Right lobe of liver (tissue), 6 donors: ENCODE measurements around the gene ELMOD2. TPM values are rescaled to one million over a fixed set of nuclear protein-coding genes. Genes with fewer than 3 reads are reported as not detected.
A peak's percentile ranks its signal among the peaks of the same experiment; 100 is the strongest.
"Not testable (repeated sequence)": the region's sequence is repeated elsewhere in the genome, so short reads cannot be mapped to it uniquely, and the experiment has no call there.

Experiments used
- ATAC-seq, 4 donors: fragments of 200-7000 bp; cut with Tn5 transposase; one replicate each; pipeline ENCODE4 v1.9.1; 2020; ENCODE audit warnings: mild to moderate bottlenecking in 4 of 4, moderate library complexity in 4 of 4
- DNase-seq, 3 donors: peaks; one replicate each; pipeline ENCODE4 v3.0.0-alpha.2; 2020
- H3K27ac ChIP-seq, 3 donors: fragments of 200-600 bp; one replicate each; pipeline ENCODE4 v1.8.0; 2022
- H3K27me3 ChIP-seq, 2 donors: fragments of 200-600 bp; one replicate each; pipeline ENCODE4 v1.8.0; 2022
- H3K36me3 ChIP-seq, 4 donors: fragments of 200-600 bp; sonication (generic) in 1 of 4; one replicate each; pipeline versions ENCODE4 v1.5.1 to v1.8.0; 2017 to 2022; ENCODE audit warnings: control low read depth in 1 of 4
- H3K4me1 ChIP-seq, 4 donors: fragments of 200-600 bp; sonication (generic) in 1 of 4; one replicate each; pipeline versions ENCODE4 v1.5.1 to v1.8.0; 2017 to 2022; ENCODE audit warnings: control low read depth in 1 of 4
- H3K4me3 ChIP-seq, 3 donors: fragments of 200-600 bp; one replicate each; pipeline ENCODE4 v1.8.0; 2022
- H3K9me3 ChIP-seq, 4 donors: fragments of 200-600 bp; sonication (generic) in 1 of 4; one replicate each; pipeline versions ENCODE4 v1.5.1 to v1.8.0; 2017 to 2022; ENCODE audit warnings: control low read depth in 1 of 4
- POLR2A ChIP-seq: fragments of 450-650 bp; IDR thresholded peaks from one replicate; pipeline ENCODE4 v1.6.1; 2017; ENCODE audit warnings: antibody characterized with exemption, mild to moderate bottlenecking
- WGBS: methylation state at CpG from one replicate; pipeline ENCODE4 v1.1.6; 2018; ENCODE audit warnings: low coverage, low lambda C conversion rate; ENCODE audit not compliant: insufficient coverage; ENCODE audit errors: missing lambda C conversion rate; 5-methylcytosine and 5-hydroxymethylcytosine counted together
- intact Hi-C, 2 donors: fragments of 100-400 bp; cut with DNase I; formaldehyde crosslinking; loops; one replicate each; pipeline versions ENCODE4 v1.11.2 to v1.14.1; 2022
- total RNA-seq, 6 experiments: library from RNA; depleted of rRNA in 2 of 6; stranded (reverse); fragments of >200 nt in 2 of 6; fragmentation: NEBNext Ultra II Directional in 3 of 6; extraction: Animal tissue kit (Norgen Biotek cat#: 25700) in 3 of 6; gene quantifications; one replicate each; pipeline versions ENCODE4 v1.1.0 to v1.2.4, GENCODE V29; 2016 to 2023
- TF ChIP-seq, protein P1 (sequence below), 4 donors: fragments of 200-600 bp in 3 of 4; fragments of 450-650 bp in 1 of 4; IDR thresholded peaks; one replicate each; pipeline versions ENCODE4 v1.5.1 to v1.8.0; 2016 to 2022; ENCODE audit warnings: antibody characterized with exemption in 4 of 4, mild to moderate bottlenecking in 2 of 4
- donor health status: DM: no; HTN: yes; CAD: no.
- donor health status: DM: no; HTN: no; CAD: no.
- donor health status: DM: no; HTN: no; CAD: no.
- donor health status: DM: no; HTN: yes; CAD: no.
- donor health status: DM: no; HTN: yes; CAD: no.

Gene ELMOD2
- total RNA-seq, 6 experiments from 2014 or later: 13.2 to 18.6 (median 16.3) TPM

DNA sequence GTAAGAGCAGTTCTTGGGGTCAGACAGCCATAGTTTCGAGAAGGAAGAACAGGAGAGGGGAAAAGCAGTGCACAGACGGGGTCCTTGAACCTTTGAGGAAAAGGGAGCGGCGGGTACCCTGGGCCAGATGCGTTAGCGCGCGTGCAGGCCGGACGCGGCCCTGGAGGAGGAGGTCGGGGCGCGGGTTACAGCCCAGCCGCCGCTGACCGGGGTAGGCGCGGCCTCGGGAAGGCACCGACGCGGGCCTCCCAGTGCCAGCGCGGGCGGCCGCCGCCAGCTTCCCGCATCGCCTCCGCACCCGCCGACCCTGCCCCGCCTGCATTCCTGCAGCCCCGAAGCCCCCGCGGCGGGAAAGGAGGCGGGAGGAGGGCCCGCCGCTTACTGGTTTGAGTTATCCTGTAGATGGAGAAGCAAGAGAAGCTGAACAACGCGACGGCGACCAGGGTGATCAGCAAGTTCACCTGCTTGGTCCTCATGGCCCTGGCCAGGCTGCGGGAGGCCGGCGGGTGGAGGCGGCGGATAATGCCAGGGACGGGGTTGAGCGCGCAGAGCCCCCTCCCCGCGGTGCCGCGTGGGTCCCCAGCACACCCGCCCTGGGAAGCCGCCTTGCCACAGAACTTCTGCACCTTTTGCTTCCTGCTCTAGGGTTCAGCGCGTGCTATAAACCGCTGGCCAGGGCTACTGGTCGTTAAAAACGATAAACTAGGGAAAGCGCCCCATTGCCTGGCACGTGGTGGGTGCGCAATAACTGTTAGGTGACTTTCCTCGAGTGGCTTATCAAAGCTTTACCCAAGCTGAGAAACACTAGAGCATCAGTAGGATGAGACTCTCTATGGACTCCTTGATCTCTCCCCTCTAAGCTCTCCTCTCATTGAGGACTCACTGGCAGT is 26.0 kb upstream of the ELMOD2 start, which contains the start of gene MGAT4D:
Gene MGAT4D (minus strand): TSS at position 547 of the 890 bp plus-strand sequence. CDS start 71 bp downstream, at position 476.
- Histone ChIP-seq H3K9me3 (no peaks in the 10 kb centered on the region), H3K4me3 (peak within 1 kb of the TSS in 1 of 3 donors; percentile 10), H3K27ac (no peak within 1 kb of the TSS), H3K4me1 (no peaks in the 10 kb centered on the region), H3K27me3 (peaks cover 7 to 22% of the 10 kb centered on the region in 2 donors), H3K36me3 (no peaks in the 10 kb centered on the region)
- TF ChIP-seq, protein P1, sequence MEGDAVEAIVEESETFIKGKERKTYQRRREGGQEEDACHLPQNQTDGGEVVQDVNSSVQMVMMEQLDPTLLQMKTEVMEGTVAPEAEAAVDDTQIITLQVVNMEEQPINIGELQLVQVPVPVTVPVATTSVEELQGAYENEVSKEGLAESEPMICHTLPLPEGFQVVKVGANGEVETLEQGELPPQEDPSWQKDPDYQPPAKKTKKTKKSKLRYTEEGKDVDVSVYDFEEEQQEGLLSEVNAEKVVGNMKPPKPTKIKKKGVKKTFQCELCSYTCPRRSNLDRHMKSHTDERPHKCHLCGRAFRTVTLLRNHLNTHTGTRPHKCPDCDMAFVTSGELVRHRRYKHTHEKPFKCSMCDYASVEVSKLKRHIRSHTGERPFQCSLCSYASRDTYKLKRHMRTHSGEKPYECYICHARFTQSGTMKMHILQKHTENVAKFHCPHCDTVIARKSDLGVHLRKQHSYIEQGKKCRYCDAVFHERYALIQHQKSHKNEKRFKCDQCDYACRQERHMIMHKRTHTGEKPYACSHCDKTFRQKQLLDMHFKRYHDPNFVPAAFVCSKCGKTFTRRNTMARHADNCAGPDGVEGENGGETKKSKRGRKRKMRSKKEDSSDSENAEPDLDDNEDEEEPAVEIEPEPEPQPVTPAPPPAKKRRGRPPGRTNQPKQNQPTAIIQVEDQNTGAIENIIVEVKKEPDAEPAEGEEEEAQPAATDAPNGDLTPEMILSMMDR (IDR thresholded peaks at IDR 0.05): no peak
- no peak for TF ChIP-seq POLR2A
- WGBS: 8% methylated on average over 22 of the region's 68 CpGs
- DNase-seq (peak in 1 of 3 donors; percentile 17), ATAC-seq (peak in 3 of 4 donors; percentile 42 to 52 (median 44))
- intact Hi-C loops: no loop called here

DNA sequence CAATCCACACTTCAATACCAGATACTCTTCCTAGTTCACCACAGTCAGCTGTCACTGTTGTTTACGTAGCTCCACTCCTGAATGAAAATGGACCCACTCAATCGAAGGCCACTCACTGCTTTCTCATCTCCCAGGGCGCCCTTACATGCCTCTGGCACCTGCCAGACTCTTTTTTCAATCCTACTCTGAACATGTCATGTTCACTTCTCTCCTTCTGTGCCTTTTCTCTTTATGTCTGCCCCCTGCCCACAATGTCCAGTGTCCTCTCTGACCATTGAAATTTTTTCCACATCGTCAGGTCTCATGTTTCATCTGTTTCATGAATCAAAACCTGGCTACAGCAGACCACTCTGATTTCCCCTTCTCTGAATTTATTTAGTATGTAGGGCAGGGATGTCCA is 24.6 kb upstream of the ELMOD2 start:
- Histone ChIP-seq H3K9me3 (no peaks in the 10 kb centered on the region), H3K4me1 (no peaks in the 10 kb centered on the region), H3K36me3 (no peaks in the 10 kb centered on the region), H3K4me3 (no peak overlapping the region), H3K27me3 (peaks cover 7 to 22% of the 10 kb centered on the region in 2 donors), H3K27ac (no peak overlapping the region)
- DNase-seq (no peak), ATAC-seq (no peak)
- TF ChIP-seq, protein P1 (IDR thresholded peaks at IDR 0.05): no peak
- TF ChIP-seq POLR2A: no peak
- 77% methylated on average over 4 of the region's 4 CpGs for WGBS
- intact Hi-C loops: no loop called here

DNA sequence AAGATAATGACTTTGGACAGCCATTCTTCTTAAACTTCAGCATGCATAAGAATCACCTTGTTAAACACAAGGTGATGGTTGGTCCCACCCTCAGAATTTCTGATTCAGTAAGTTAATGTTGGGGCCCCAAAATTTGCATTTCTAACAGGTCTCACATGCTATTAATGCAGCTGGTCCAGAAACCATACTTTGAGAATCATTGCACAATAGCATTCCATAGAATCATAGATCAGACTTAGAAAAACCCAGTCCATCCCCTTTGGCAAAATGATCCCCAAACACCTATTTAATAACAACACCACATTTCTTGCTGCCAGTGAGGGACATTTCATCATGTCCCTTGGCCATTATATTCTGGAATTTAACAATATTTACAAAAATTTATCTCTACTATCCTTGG is 19.7 kb upstream of the ELMOD2 start:
- DNase-seq: no peak
- Histone ChIP-seq H3K9me3 (no peaks in the 10 kb centered on the region), H3K36me3 (no peaks in the 10 kb centered on the region), H3K27me3 (no peaks in the 10 kb centered on the region), H3K4me3 (no peak overlapping the region), H3K27ac (no peak overlapping the region), H3K4me1 (no peaks in the 10 kb centered on the region)
- no peak for ATAC-seq
- TF ChIP-seq POLR2A: no peak
- TF ChIP-seq, protein P1 (IDR thresholded peaks at IDR 0.05): no peak
- intact Hi-C loops: no loop called here

DNA sequence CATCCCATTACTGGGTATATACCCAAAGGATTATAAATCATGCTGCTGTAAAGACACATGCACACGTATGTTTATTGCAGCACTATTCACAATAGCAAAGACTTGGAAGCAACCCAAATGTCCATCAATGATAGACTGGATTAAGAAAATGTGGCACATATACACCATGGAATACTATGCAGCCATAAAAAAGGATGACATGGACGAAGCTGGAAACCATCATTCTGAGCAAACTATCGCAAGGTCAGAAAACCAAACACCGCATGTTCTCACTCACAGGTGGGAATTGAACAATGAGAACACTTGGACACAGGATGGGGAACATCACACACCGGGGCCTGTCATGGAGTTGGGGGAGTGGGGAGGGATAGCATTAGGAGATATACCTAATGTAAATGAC is 10.2 kb upstream of the ELMOD2 start:
- ATAC-seq, intact Hi-C loops, H3K27me3 ChIP-seq, DNase-seq, H3K27ac ChIP-seq, H3K4me3 ChIP-seq, H3K9me3 ChIP-seq, H3K4me1 ChIP-seq, H3K36me3 ChIP-seq: not testable (repeated sequence)
- WGBS: 76% methylated on average over 3 of the region's 5 CpGs

DNA sequence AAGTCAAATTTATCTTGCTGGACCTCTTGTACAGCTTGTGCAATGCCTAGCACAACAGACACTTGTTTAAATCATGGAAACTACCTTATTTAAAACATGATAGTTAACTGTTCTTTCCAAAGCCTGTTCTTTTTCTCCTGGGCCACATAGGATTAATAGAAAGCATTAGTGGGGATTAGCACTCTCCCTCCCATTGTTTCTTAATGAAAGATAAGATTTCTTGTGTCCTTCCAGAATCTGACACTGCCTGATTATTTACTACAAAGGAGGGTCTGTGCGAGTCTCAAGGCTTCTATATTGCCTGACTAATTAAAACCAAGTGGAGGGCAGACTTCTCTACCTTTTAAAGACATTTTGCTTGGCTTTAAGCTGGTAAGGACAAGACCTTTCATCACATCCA is 8.5 kb upstream of the ELMOD2 start:
- TF ChIP-seq, protein P1 (IDR thresholded peaks at IDR 0.05): no peak
- TF ChIP-seq POLR2A: no peak
- no peaks in the 10 kb centered on the region for H3K27me3 ChIP-seq
- H3K4me3 ChIP-seq: no peak overlapping the region
- no peaks in the 10 kb centered on the region for H3K4me1 ChIP-seq
- ATAC-seq (no peak), DNase-seq (no peak)
- 40% methylated on average over 1 of the region's 1 CpG for WGBS
- no peaks in the 10 kb centered on the region for H3K36me3 ChIP-seq
- no peaks in the 10 kb centered on the region for H3K9me3 ChIP-seq
- H3K27ac ChIP-seq: no peak overlapping the region
- intact Hi-C loops: no loop called here
